Stimulated activated CD4-positive, alpha-beta T cell treated with anti-CD3 and anti-CD28 coated beads, TNF-alpha, amount 100 ng/mL, for 4 hours (primary cell): ENCODE data around the gene PTMS.

Experiments used
- DNase-seq, 3 experiments: peaks; one replicate each; pipeline ENCODE4 v3.0.0-alpha.2; 2020; ENCODE audit warnings: low read depth in 3 of 3

PTMS gene

GRCh38 chr12:6752167-6752920 lies 13.8 kb upstream of the PTMS start:
- DNase-seq, result no peak

DNA sequence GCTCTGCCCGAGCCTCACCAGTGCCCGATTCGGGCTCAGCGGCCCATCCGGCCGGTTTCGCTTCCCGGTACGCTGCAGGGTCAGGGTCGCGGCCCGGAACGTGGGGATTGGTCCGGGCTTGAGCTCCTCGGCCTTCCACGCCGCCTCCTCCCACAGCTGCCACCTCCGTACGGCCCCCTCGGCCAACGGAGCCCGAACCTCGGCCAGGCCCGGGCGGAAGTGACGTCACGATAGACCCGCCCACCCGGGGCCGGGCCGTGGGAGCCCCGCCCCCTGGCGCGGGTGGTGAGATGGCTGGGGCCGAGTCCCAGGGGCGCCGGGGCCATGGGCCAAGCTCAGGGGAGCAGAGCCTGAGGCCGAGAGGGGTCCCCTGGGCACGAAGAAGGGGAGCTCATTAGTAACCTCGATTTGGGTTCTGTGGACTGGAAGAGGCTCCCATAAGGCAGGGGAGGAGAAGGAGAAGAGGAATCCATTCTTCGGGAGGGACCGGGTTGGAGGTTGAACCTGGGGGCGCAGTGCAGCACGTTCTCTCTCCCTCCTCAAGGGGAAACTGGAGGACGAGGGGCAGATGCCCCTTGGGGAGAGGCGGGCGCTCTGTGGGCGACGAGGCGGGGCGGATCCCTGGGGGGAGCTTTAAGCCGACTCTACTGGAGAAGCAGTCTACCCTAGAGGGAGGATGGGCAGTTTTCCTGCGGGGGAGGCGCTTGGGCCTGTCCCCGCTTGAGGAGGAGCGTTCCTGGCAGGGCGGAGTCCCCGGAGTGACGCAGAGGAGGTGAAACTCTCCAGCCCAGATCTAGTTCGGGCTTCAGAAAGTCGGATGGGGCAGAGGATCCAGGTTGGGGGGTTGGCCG lies 13.0 kb upstream of the PTMS start, which contains the start of gene MLF2:
MLF2 (minus strand) TSS at position 221 of the 851 bp plus-strand sequence. CDS start 807 bp downstream, outside the sequence.
- DNase-seq, result peak; percentile 91 to 97 (median 96)

DNA sequence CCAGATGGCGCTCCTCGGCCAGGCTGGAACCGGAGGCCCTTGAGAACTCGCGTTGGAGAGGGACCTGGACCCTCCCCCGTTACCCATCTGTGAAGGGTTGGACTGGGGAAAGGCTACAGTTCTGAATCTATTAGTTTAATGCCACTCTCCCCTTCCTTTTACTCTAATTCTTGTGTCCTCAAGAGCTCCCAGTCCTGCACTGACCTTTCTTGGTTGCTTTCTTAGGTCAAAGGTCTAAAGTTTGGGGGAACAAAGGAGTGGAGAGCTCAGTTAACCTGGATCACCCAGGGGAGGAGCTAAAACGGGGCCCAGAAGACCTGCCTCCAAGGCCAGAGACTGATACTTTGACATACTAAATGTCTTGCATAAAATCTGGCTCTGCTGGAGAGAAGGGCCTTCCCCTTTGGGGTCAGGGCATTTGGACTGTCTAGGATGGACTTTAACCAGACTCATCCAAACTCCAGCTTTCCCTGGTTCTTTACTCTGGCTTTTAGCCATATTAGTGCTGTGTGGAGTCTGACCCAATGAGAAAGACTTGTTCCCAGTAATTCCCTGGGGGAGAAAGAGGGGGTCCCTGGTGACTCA lies 12.3 kb upstream of the PTMS start:
- DNase-seq, result no peak

GRCh38 chr12:6754411-6754810 lies 11.8 kb upstream of the PTMS start:
- DNase-seq, result no peak

DNA sequence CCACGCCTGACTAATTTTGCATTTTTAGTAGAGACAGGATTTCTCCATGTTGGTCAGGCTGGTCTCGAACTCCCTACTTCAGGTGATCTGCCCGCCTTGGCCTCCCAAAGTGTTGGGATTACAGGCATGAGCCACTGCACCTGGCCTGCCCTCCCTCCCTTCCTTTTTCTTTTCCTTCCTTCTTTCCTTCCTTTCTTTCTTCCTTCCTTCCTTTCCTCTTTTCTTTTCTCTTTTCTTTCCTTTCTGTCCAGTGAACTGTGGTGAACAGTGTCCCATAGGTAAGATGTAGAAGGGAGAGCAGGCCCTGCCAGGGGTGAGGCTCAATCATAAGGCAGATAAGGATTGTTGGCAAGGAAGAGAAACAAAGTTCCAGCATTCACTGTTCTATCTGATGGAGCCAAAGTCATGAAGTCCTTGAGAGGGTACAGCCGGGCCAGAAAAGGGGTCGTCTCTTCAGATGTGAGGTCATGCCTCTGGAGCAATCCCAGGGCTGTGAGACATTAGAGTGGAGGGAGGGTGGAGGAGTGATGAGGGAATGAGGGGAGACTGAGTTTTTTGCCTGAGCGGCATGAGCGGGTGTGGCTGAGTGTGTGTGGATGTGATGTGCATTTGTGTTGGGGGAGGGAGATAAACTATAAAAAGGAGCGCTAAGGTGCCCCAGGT lies 9.0 kb upstream of the PTMS start:
- DNase-seq, result no peak

DNA sequence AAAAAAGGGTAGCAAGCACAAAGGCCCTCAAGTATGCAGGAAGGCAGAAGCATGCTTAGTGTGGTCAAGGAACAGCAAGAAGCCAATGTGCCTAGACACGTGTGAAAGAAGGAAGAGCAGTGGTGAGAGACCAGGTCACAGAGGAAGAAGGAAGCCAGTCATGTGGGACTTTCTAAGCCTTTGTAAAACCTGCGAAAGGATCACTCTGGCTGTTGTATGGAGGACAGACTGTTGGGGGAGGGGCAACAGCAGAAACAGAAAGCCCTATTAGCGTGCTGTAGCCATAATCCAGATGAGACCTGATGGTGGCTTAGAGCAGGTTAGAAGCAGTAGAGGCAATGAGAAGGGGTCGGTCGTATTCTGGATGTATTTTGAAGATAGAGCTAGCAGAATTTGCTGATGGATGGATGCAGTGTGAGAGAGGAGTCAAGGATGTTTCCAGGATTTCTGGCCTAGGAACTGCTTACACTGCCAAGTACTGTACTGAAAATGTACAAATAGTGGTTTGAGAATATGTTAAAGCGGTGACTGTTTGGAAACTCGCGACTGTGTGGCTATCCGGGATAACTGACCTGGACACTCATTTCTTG lies 7.6 kb upstream of the PTMS start:
- DNase-seq, result no peak

DNA sequence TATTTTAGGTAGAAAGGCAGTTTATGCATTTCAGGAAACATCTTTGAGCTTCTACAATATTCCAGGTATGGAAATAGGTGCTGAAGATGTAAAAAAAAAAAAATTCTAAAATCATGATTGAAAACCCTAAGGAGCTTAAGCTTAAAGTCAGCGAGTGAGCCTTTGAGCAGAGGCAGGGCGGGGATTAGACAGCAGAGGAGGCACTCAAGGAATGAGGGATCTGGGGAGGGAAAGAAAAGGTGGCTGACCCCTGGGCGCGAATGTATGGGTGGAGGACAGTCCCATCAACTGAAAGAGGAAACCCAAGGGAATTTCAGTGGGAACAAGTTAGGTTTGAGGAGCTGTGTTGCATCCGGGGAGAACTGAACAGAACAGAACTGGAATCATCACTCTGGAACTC lies 6.4 kb upstream of the PTMS start:
- DNase-seq, result no peak

- DNase-seq, result no peak
Measured at GRCh38 chr12:6763380-6763779, 2.8 kb upstream of the PTMS start.

DNA sequence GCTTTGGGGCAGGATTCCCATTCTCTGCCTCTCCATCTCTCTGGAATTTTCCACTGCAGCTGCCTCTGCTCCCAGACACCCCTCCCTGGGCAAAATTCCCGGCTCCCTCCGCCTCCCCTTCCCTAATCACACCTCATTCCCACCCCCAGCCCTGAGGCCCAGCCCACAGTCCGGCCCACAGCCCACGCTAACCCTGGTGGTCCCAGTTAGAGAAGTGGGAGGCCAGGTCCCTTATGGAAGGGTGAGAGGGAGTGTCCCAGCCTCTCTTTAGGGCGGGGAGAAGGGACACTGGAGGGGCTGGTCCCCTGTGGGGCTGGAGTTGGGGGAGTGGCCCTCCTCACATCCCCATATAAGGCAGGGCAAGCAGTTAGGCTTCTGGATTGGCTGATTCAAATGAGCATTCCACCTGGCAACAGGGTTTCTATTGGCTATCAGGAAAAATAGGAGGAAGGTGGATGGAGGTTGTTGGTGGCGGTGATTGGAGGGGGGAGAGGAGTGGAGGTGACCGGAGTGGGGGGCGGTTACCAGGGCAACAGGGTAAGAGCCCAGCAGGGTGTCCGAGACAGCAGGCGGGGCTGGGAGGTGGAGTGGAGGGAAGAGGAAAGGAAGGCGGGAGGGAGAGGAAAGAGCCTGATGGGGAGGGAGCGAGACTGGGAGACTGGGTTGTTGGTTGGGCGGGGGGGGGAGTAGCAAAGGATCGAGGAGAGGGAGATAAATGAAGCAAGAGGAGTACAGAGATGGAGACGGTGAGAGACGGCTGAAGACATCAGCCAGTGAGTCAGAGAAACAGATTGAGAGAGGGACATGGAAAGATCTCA lies 1.9 kb upstream of the PTMS start:
- DNase-seq, result no peak

- no peak for DNase-seq
Measured at GRCh38 chr12:6765048-6765633, 1.0 kb upstream of the PTMS start.

DNA sequence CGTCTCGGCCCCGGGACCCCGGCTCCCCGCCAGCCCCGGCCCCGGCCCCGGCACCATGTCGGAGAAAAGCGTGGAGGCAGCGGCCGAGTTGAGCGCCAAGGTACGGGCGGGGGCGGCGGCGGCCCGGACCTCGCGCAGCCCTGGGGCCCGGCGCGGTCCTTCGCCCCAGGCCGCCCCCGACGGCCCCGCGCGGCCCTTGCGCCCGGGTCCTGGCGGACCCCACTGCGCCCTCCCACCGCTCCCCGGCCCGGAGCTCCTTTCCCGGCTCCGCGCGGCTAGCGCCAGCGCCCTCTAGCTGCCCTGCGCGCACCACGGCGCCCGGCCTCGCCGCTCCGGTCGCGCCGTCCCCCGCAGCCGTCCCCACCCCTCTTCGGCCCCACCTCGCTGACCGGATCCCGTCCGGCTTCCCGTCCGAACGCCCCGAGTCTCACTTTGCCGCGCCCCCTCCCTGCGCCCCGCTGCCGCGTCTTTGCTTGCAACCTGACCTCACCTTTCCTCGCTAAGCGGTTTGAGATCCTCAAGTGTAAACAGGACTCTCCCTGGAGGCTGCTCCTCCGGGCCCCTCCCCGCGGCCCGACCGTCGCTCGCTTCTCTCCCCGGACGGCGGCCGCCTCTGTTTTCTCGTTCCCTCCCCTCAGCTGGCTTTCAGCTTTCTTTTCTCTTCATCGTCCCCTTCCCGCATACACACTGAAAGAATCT lies 637 bp downstream of the PTMS start:
- DNase-seq, result no peak

DNA sequence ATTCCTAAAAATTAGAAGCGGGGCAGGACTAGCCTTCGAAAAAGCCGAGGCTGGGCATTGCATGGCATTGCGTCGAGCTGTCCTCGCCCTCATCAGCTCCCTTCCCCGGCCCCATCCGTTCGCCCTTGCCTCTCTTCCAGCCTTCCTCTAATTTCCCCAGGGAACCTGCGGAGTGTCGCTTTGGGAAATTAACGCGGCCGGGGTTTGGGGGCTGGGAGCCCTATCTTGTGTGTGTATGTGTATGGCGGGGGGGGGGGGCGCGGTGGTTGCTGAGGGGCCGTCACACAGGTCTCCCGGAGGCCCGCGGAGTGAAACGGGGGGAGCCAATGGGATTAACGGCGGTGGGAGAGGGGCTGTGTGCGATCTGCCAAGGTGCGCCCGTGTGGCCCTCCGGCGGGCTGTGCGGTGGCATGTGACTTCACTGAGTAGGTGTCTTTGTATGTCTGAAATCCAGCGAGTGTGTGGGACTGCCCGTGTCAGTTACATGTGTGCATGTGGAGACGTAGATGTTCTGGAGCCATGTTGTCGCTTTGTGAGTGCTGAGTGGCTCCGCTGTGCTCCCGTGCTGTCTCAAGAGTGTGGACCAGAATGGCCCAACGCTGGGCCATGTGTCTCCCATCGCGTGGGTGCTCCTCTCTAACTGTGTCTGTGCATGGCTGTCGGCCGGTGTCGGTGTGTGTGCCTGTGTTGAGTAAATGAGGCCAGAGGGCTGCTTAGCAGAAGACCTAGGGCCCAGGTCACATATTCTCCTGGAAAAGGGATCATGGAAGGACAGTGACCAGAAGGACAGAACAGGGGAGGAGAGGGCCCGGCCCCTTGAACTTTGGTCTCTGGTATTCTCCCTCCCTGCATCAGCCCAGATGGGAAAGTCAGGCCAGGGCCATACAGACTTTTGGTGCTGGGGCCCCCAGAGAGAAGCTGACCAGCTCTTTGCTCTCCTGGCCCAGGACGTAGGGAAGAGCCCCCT lies 1.5 kb downstream of the PTMS start:
- no peak for DNase-seq

DNA sequence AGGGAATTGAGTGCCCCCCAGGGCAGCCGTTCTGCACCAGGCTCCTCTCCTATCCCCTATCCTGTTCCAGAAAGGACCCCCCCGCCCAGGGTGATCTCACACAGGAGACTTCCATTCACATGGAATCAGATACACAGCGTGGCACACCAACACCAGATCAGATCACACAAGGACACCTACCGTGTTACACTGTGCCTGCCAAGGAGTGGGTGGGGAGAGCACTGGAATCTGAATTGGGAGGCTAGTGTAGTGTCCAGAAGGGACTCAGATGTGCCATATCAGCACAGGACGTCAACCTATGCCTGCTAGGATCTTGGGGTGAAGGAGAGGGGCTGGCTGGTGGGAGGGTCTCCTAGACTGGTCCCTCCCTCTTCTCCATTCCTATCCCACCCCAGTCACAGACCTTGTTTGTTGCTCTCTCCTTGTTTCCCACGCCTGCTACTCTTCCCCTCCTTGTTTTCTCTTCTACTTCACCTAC lies 2.3 kb downstream of the PTMS start:
- no peak for DNase-seq

GRCh38 chr12:6768990-6769389 lies 2.8 kb downstream of the PTMS start:
- DNase-seq, result no peak

DNA sequence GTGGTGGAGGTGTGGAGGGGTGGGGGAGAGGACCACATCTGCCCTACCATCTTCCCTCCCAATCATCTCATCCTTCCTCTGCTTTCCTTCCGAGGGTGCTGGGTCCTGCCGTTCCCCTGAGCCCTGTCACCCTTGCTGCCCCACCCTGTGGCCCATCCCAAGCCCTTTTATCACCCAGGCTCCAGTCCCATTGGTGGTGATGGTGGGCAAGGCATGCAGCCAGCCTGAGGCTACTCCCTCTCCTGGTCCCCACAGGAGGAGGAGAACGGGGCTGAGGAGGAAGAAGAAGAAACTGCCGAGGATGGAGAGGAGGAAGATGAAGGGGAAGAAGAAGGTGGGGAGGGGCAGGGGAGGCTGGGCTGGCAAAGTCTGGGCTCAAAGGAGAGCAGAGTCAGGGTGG lies 3.5 kb downstream of the PTMS start:
- DNase-seq, result no peak

DNA sequence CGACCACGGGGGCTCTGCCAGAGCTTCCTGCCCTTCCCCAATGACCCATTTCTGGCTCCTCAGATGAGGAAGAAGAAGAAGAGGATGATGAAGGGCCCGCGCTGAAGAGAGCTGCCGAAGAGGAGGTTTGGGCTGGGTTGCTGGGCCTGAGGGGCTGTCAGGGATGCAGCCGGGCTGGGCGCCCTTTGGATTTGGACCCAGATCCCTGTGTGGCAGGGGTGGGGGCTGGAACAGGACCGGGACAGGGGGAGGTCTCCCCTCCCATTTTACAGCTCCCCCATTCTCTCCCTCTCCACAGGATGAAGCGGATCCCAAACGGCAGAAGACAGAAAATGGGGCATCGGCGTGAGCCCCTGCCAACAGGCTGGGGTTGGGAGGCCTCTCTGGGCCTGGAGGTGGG lies 3.9 kb downstream of the PTMS start:
- no peak for DNase-seq

DNA sequence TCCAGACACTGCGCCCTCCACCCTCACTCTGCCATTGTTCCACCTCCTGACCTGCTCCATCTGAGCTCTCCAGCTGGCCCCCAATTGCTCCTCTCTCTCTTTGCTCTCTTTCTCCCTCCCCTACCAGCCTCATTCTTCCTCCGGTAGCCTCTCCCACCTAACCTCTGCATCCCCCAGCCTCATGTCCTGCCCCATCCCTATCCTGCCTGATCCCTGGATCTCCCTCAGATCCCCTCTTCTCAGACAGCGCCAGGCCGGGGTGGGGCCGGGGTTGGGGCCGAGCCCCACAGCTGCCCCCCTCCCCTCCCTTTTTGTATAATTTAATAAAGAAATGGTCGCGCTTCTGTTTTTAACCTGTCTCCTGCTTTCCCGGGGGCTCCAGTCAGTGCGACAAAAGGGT lies 4.4 kb downstream of the PTMS start:
- no peak for DNase-seq

DNA sequence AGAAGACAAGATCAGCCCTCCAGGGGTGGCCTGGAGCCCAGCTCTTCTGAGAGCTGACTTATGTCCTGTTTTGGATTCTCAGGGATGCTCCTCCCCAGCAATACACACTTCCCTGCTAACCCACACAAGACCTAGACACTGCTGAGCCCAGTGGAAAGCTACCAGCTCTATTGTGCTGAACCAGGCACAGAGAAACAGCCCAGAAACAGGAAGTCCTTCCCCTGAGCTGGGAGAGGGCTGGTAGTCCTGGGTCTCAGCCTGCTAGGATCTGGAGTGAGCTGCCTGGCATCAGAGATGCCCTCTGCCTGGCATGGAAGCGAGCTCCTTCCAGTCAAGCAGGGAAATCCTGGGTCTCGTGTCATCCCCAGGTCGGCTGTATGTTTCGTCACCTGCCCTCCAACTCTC lies 4.9 kb downstream of the PTMS start:
- DNase-seq, result no peak
